ENCODE measurements around the gene SLC9A9.

- TF ChIP-seq POLR2AphosphoS5 (IDR thresholded peaks at IDR 0.05) (no peak), CTCF (IDR thresholded peaks at IDR 0.05 in 8 of 11, conservative IDR thresholded peaks at IDR 0.05 in 3 of 11) (peak in 7 of 11 experiments; percentile 5 to 48 (median 35)), POLR2A (IDR thresholded peaks at IDR 0.05) (no peak)
Observed at GRCh38 chr3:143433787-143434378, 414.4 kb downstream of the SLC9A9 start.
